Measurements from ENCODE around the gene ADRB2.

The ADRB2 gene

GRCh38 chr5:148849461-148849860, 23.1 kb downstream of the ADRB2 start:
- no peak overlapping the region for H3K4me2 ChIP-seq (ENCODE audit: low read length)
- H3K27ac ChIP-seq, result no peak overlapping the region
- H3K9me3 ChIP-seq (ENCODE audit: control insufficient read depth, low read length), result no peaks in the 10 kb centered on the region
- H3K79me2 ChIP-seq, result no peaks in the 10 kb centered on the region
- H2AFZ ChIP-seq, result no peak overlapping the region
- H3K27me3 ChIP-seq (ENCODE audit: control insufficient read depth, insufficient read depth, low read length), result no peaks in the 10 kb centered on the region
- no peak overlapping the region for H3K9ac ChIP-seq
- TF ChIP-seq, protein P1, sequence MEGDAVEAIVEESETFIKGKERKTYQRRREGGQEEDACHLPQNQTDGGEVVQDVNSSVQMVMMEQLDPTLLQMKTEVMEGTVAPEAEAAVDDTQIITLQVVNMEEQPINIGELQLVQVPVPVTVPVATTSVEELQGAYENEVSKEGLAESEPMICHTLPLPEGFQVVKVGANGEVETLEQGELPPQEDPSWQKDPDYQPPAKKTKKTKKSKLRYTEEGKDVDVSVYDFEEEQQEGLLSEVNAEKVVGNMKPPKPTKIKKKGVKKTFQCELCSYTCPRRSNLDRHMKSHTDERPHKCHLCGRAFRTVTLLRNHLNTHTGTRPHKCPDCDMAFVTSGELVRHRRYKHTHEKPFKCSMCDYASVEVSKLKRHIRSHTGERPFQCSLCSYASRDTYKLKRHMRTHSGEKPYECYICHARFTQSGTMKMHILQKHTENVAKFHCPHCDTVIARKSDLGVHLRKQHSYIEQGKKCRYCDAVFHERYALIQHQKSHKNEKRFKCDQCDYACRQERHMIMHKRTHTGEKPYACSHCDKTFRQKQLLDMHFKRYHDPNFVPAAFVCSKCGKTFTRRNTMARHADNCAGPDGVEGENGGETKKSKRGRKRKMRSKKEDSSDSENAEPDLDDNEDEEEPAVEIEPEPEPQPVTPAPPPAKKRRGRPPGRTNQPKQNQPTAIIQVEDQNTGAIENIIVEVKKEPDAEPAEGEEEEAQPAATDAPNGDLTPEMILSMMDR (IDR thresholded peaks at IDR 0.05), result no peak
- H3K36me3 ChIP-seq (ENCODE audit: control insufficient read depth, insufficient read depth, low read length), result no peaks in the 10 kb centered on the region
- peaks cover 6% of the 10 kb centered on the region for H3K4me1 ChIP-seq
- H3K4me3 ChIP-seq (ENCODE audit: low read depth, low read length), result no peak overlapping the region

- Histone ChIP-seq H3K27ac (no peak overlapping the region), H2AFZ (no peak overlapping the region), H3K9me3 (ENCODE audit: control insufficient read depth, low read length) (no peaks in the 10 kb centered on the region), H3K4me1 (peaks cover 8% of the 10 kb centered on the region), H3K27me3 (ENCODE audit: control insufficient read depth, insufficient read depth, low read length) (no peaks in the 10 kb centered on the region), H3K4me3 (ENCODE audit: low read depth, low read length) (no peak overlapping the region), H3K36me3 (ENCODE audit: control insufficient read depth, insufficient read depth, low read length) (no peaks in the 10 kb centered on the region), H3K79me2 (no peaks in the 10 kb centered on the region), H3K9ac (no peak overlapping the region), H3K4me2 (ENCODE audit: low read length) (no peak overlapping the region)
- TF ChIP-seq, protein P1 (IDR thresholded peaks at IDR 0.05), result no peak
Measured at GRCh38 chr5:148850836-148851235, 24.4 kb downstream of the ADRB2 start.

- no peaks in the 10 kb centered on the region for H3K27me3 ChIP-seq (ENCODE audit: control insufficient read depth, insufficient read depth, low read length)
- no peaks in the 10 kb centered on the region for H3K36me3 ChIP-seq (ENCODE audit: control insufficient read depth, insufficient read depth, low read length)
- TF ChIP-seq, protein P1 (IDR thresholded peaks at IDR 0.05), result no peak
- no peak overlapping the region for H3K4me3 ChIP-seq (ENCODE audit: low read depth, low read length)
- no peaks in the 10 kb centered on the region for H3K79me2 ChIP-seq
- no peak overlapping the region for H3K4me2 ChIP-seq (ENCODE audit: low read length)
- peaks cover 13% of the 10 kb centered on the region for H3K4me1 ChIP-seq
- no peak overlapping the region for H2AFZ ChIP-seq
- no peaks in the 10 kb centered on the region for H3K9me3 ChIP-seq (ENCODE audit: control insufficient read depth, low read length)
- H3K9ac ChIP-seq, result no peak overlapping the region
- H3K27ac ChIP-seq, result no peak overlapping the region
Measured at GRCh38 chr5:148853868-148854267, 27.5 kb downstream of the ADRB2 start.

GRCh38 chr5:148855249-148856008, 29.0 kb downstream of the ADRB2 start:
- no peaks in the 10 kb centered on the region for H3K79me2 ChIP-seq
- no peaks in the 10 kb centered on the region for H3K36me3 ChIP-seq (ENCODE audit: control insufficient read depth, insufficient read depth, low read length)
- no peak overlapping the region for H3K4me3 ChIP-seq (ENCODE audit: low read depth, low read length)
- no peaks in the 10 kb centered on the region for H3K9me3 ChIP-seq (ENCODE audit: control insufficient read depth, low read length)
- H3K27me3 ChIP-seq (ENCODE audit: control insufficient read depth, insufficient read depth, low read length), result no peaks in the 10 kb centered on the region
- H3K4me1 ChIP-seq, result peaks cover 16% of the 10 kb centered on the region
- H2AFZ ChIP-seq, result no peak overlapping the region
- no peak overlapping the region for H3K4me2 ChIP-seq (ENCODE audit: low read length)
- TF ChIP-seq, protein P1 (IDR thresholded peaks at IDR 0.05), result no peak
- no peak overlapping the region for H3K27ac ChIP-seq
- no peak overlapping the region for H3K9ac ChIP-seq

DNA sequence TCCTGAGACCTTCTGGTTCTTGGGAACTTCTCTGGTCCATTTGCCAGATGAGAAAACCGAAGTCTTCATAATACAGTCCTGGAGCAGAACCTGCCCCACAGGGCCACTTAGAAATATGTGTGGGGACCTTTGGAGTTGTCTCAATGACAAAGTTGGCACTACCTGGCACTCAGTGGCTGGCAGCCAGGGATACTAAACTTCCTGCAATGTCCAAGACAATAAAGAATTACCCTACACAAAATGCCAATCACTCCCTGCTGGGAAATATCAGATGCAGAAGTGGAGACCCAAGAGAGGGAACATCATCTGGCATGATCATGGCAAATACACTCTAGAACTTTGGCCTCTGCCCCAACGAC, 29.6 kb downstream of the ADRB2 start:
- no peak overlapping the region for H2AFZ ChIP-seq
- no peak overlapping the region for H3K27ac ChIP-seq
- H3K79me2 ChIP-seq, result no peaks in the 10 kb centered on the region
- H3K4me3 ChIP-seq (ENCODE audit: low read depth, low read length), result no peak overlapping the region
- TF ChIP-seq, protein P1 (IDR thresholded peaks at IDR 0.05), result no peak
- no peak overlapping the region for H3K4me2 ChIP-seq (ENCODE audit: low read length)
- H3K27me3 ChIP-seq (ENCODE audit: control insufficient read depth, insufficient read depth, low read length), result no peaks in the 10 kb centered on the region
- peaks cover 20% of the 10 kb centered on the region for H3K4me1 ChIP-seq
- H3K9me3 ChIP-seq (ENCODE audit: control insufficient read depth, low read length), result no peaks in the 10 kb centered on the region
- H3K9ac ChIP-seq, result no peak overlapping the region
- H3K36me3 ChIP-seq (ENCODE audit: control insufficient read depth, insufficient read depth, low read length), result no peaks in the 10 kb centered on the region

Measured in parathyroid adenoma (tissue), 2 donors.